ENCODE measurements around the gene MCC.

GRCh38 chr5:113243349-113243664 is 244.9 kb downstream of the MCC start:
- TF ChIP-seq, protein P1, sequence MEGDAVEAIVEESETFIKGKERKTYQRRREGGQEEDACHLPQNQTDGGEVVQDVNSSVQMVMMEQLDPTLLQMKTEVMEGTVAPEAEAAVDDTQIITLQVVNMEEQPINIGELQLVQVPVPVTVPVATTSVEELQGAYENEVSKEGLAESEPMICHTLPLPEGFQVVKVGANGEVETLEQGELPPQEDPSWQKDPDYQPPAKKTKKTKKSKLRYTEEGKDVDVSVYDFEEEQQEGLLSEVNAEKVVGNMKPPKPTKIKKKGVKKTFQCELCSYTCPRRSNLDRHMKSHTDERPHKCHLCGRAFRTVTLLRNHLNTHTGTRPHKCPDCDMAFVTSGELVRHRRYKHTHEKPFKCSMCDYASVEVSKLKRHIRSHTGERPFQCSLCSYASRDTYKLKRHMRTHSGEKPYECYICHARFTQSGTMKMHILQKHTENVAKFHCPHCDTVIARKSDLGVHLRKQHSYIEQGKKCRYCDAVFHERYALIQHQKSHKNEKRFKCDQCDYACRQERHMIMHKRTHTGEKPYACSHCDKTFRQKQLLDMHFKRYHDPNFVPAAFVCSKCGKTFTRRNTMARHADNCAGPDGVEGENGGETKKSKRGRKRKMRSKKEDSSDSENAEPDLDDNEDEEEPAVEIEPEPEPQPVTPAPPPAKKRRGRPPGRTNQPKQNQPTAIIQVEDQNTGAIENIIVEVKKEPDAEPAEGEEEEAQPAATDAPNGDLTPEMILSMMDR (conservative IDR thresholded peaks at IDR 0.05; ENCODE audit: low read depth, low read length), result no peak
- no peak for TF ChIP-seq RAD21 (IDR thresholded peaks at IDR 0.05; ENCODE audit: low read length)
- no peak for TF ChIP-seq MAFK (IDR thresholded peaks at IDR 0.05; ENCODE audit: low read depth, low read length)
- no peak for TF ChIP-seq CEBPB (IDR thresholded peaks at IDR 0.05; ENCODE audit: low read depth, low read length)
- TF ChIP-seq USF2 (IDR thresholded peaks at IDR 0.05; ENCODE audit: low read depth, low read length), result no peak
- no peak for TF ChIP-seq POLR2A (IDR thresholded peaks at IDR 0.05; ENCODE audit: low read depth, low read length)
- TF ChIP-seq RCOR1 (IDR thresholded peaks at IDR 0.05; ENCODE audit: insufficient replicate concordance, low read length), result no peak
- TF ChIP-seq BHLHE40 (IDR thresholded peaks at IDR 0.05; ENCODE audit: low read depth, low read length), result no peak
- no peak for TF ChIP-seq MXI1 (IDR thresholded peaks at IDR 0.05; ENCODE audit: borderline replicate concordance, low read depth, low read length)
- TF ChIP-seq RFX5 (IDR thresholded peaks at IDR 0.05; ENCODE audit: low read depth, low read length), result no peak
- no peak for TF ChIP-seq CHD1 (IDR thresholded peaks at IDR 0.05; ENCODE audit: low read depth, low read length)
- TF ChIP-seq SMC3 (IDR thresholded peaks at IDR 0.05; ENCODE audit: low read depth, low read length), result no peak
- TF ChIP-seq MAZ (IDR thresholded peaks at IDR 0.05; ENCODE audit: borderline replicate concordance, low read depth, low read length), result no peak
